Measurements from ENCODE around the gene VASH2.
A peak's percentile ranks its signal among the peaks of the same experiment; 100 is the strongest.
"Not testable (repeated sequence)": the region's sequence is repeated elsewhere in the genome, so short reads cannot be mapped to it uniquely, and the experiment has no call there.

The VASH2 gene

GRCh38 chr1:212950243-212951125, at the start of gene VASH2:
Gene VASH2 (plus strand): TSS chr1:212950541. CDS start chr1:212951543, 1,002 bp downstream.
- DNase-seq, result peak in 2 of 4 experiments; percentile 6 to 23

- no peak for DNase-seq
These were observed 49.1 kb upstream of the VASH2 start for GRCh38 chr1:212901290-212901689.

GRCh38 chr1:212902054-212902453, 48.3 kb upstream of the VASH2 start:
- no peak for DNase-seq

- DNase-seq, result no peak
These were observed 46.7 kb upstream of the VASH2 start for GRCh38 chr1:212903664-212904063.

- DNase-seq, result not testable (repeated sequence)
These were observed 42.3 kb upstream of the VASH2 start for GRCh38 chr1:212908071-212908470.

- DNase-seq, result no peak
These were observed 41.4 kb upstream of the VASH2 start for GRCh38 chr1:212908971-212909370.

- no peak for DNase-seq
These were observed 40.7 kb upstream of the VASH2 start for GRCh38 chr1:212909652-212910063.

GRCh38 chr1:212910213-212910612, 40.1 kb upstream of the VASH2 start:
- DNase-seq, result not testable (repeated sequence)

GRCh38 chr1:212913638-212914037, 36.7 kb upstream of the VASH2 start:
- DNase-seq, result not testable (repeated sequence)

GRCh38 chr1:212914110-212914509, 36.2 kb upstream of the VASH2 start:
- not testable (repeated sequence) for DNase-seq

- no peak for DNase-seq
These were observed 35.6 kb upstream of the VASH2 start for GRCh38 chr1:212914789-212915188.

- DNase-seq, result no peak
These were observed 34.9 kb upstream of the VASH2 start for GRCh38 chr1:212915245-212916091.

GRCh38 chr1:212916481-212917133, 33.7 kb upstream of the VASH2 start:
- no peak for DNase-seq

GRCh38 chr1:212917134-212917485, 33.2 kb upstream of the VASH2 start:
- no peak for DNase-seq

- no peak for DNase-seq
These were observed 32.5 kb upstream of the VASH2 start for GRCh38 chr1:212917858-212918257.

- DNase-seq, result no peak
These were observed 31.5 kb upstream of the VASH2 start for GRCh38 chr1:212918824-212919223.

- DNase-seq, result no peak
These were observed 30.1 kb upstream of the VASH2 start for GRCh38 chr1:212920246-212920645.

- no peak for DNase-seq
These were observed 29.4 kb upstream of the VASH2 start for GRCh38 chr1:212920896-212921295.

GRCh38 chr1:212922016-212922415, 28.3 kb upstream of the VASH2 start:
- DNase-seq, result no peak

- no peak for DNase-seq
These were observed 24.0 kb upstream of the VASH2 start for GRCh38 chr1:212926372-212926771.

GRCh38 chr1:212928323-212929291, 21.7 kb upstream of the VASH2 start:
- no peak for DNase-seq

Data from activated naive CD4-positive, alpha-beta T cell (primary cell).